Upper lobe of left lung (tissue), 6 donors: ENCODE data around the gene UIMC1. TPM values are rescaled to one million over a fixed set of nuclear protein-coding genes. Genes with fewer than 3 reads are reported as not detected.

ENCODE experiments used
- ATAC-seq, 2 donors: fragments of 200-7000 bp; cut with Tn5 transposase; one replicate each; pipeline ENCODE4 v1.9.1; 2022; ENCODE audit warnings: mild to moderate bottlenecking in 2 of 2, moderate library complexity in 2 of 2; ENCODE audit not compliant: low FRiP score in 2 of 2
- DNase-seq, 2 donors: peaks; one replicate each; pipeline ENCODE4 v3.0.0-alpha.2; 2019 to 2020
- H3K27ac ChIP-seq, 4 donors: fragments of 200-600 bp; sonication (generic); one replicate each; pipeline ENCODE4 v1.5.1; 2016 to 2019
- H3K27me3 ChIP-seq, 4 donors: fragments of 200-600 bp; sonication (generic); one replicate each; pipeline ENCODE4 v1.5.1; 2017 to 2019
- H3K36me3 ChIP-seq, 4 donors: fragments of 200-600 bp; sonication (generic); one replicate each; pipeline ENCODE4 v1.5.1; 2016 to 2019
- H3K4me1 ChIP-seq, 4 donors: fragments of 200-600 bp; sonication (generic); one replicate each; pipeline ENCODE4 v1.5.1; 2018 to 2019
- H3K4me3 ChIP-seq, 4 donors: fragments of 200-600 bp; sonication (generic); one replicate each; pipeline ENCODE4 v1.5.1; 2017 to 2019; ENCODE audit warnings: mild to moderate bottlenecking in 2 of 4, moderate library complexity in 1 of 4
- H3K9me3 ChIP-seq, 4 donors: fragments of 200-600 bp; sonication (generic); one replicate each; pipeline ENCODE4 v1.5.1; 2018 to 2019
- CTCF ChIP-seq, 6 experiments: fragments of 450-650 bp in 4 of 6; fragments of 200-600 bp in 2 of 6; sonication (generic) in 2 of 6; IDR thresholded peaks; one replicate each; pipeline ENCODE4 v1.5.1; 2016 to 2019; ENCODE audit warnings: antibody characterized with exemption in 6 of 6
- EP300 ChIP-seq, 4 donors: sonication (generic); formaldehyde crosslinking; IDR thresholded peaks; one replicate each; pipeline ENCODE4 v1.5.1; 2017; ENCODE audit warnings: antibody characterized with exemption in 4 of 4, control low read depth in 2 of 4
- POLR2A ChIP-seq, 4 donors: fragments of 450-650 bp; IDR thresholded peaks; one replicate each; pipeline ENCODE4 v1.5.1; 2016 to 2017; ENCODE audit warnings: antibody characterized with exemption in 4 of 4, mild to moderate bottlenecking in 2 of 4
- POLR2AphosphoS5 ChIP-seq, 2 donors: sonication (generic); formaldehyde crosslinking; IDR thresholded peaks; one replicate each; pipeline ENCODE4 v1.5.1; 2017; ENCODE audit warnings: antibody characterized with exemption in 2 of 2
- WGBS, 2 donors: methylation state at CpG; one replicate each; pipeline ENCODE4 v1.1.5; 2017 to 2018; 5-methylcytosine and 5-hydroxymethylcytosine counted together
- total RNA-seq, 6 donors: library from RNA; depleted of rRNA in 4 of 6; stranded (reverse); fragments of >200 nt in 4 of 6; gene quantifications; one replicate each; pipeline versions ENCODE4 v1.1.0 to v1.2.1, GENCODE V29; 2016 to 2021
- donor health status: DM: no; HTN: no; CAD: no; lungs with moderate emphysema.
- donor health status: DM: no; HTN: yes; CAD: no; lungs with severe emphysema.

Gene UIMC1
- total RNA-seq, 6 donors from 2014 or later: 26.7 to 87.0 (median 37.9) TPM

GRCh38 chr5:177036443-177036842 is 29.9 kb upstream of the UIMC1 start:
- DNase-seq (no peak), ATAC-seq (no peak)
- Histone ChIP-seq H3K4me1 (peaks cover 0 to 14% (median 4%) of the 10 kb centered on the region in 4 donors), H3K4me3 (no peak overlapping the region), H3K27ac (no peak overlapping the region), H3K9me3 (no peaks in the 10 kb centered on the region), H3K27me3 (no peaks in the 10 kb centered on the region), H3K36me3 (peaks cover 0 to 5% (median 0%) of the 10 kb centered on the region in 4 donors)
- TF ChIP-seq EP300 (IDR thresholded peaks at IDR 0.05) (no peak), CTCF (IDR thresholded peaks at IDR 0.05) (no peak), POLR2AphosphoS5 (IDR thresholded peaks at IDR 0.05) (no peak), POLR2A (IDR thresholded peaks at IDR 0.05) (no peak)
- 55 to 64% methylated on average over 5 of the region's 5 CpGs for WGBS, 2 donors

GRCh38 chr5:177035976-177036375 is 29.4 kb upstream of the UIMC1 start:
- H3K27ac ChIP-seq: no peak overlapping the region
- H3K9me3 ChIP-seq: no peaks in the 10 kb centered on the region
- H3K4me1 ChIP-seq: peaks cover 0 to 14% (median 4%) of the 10 kb centered on the region in 4 donors
- no peak for DNase-seq
- no peaks in the 10 kb centered on the region for H3K27me3 ChIP-seq
- H3K36me3 ChIP-seq: peaks cover 0 to under 1% (median 0%) of the 10 kb centered on the region in 4 donors
- no peak overlapping the region for H3K4me3 ChIP-seq
- no peak for ATAC-seq
- TF ChIP-seq CTCF (IDR thresholded peaks at IDR 0.05): no peak
- no peak for TF ChIP-seq POLR2AphosphoS5 (IDR thresholded peaks at IDR 0.05)
- TF ChIP-seq POLR2A (IDR thresholded peaks at IDR 0.05): no peak
- TF ChIP-seq EP300 (IDR thresholded peaks at IDR 0.05): no peak
- 79 to 85% methylated on average over 1 of the region's 1 CpG for WGBS, 2 donors

- H3K27ac ChIP-seq: no peak overlapping the region
- no peak overlapping the region for H3K4me3 ChIP-seq
- no peaks in the 10 kb centered on the region for H3K27me3 ChIP-seq
- no peak for DNase-seq
- TF ChIP-seq POLR2AphosphoS5 (IDR thresholded peaks at IDR 0.05) (no peak), CTCF (IDR thresholded peaks at IDR 0.05) (no peak)
- H3K9me3 ChIP-seq: no peaks in the 10 kb centered on the region
- ATAC-seq: no peak
- WGBS, 2 donors: 94 to 97% methylated on average over 6 of the region's 6 CpGs
- peaks cover 0 to 2% (median 0%) of the 10 kb centered on the region in 4 donors for H3K4me1 ChIP-seq
- H3K36me3 ChIP-seq: no peaks in the 10 kb centered on the region
Observed at GRCh38 chr5:177029498-177029897, 22.9 kb upstream of the UIMC1 start.

DNA sequence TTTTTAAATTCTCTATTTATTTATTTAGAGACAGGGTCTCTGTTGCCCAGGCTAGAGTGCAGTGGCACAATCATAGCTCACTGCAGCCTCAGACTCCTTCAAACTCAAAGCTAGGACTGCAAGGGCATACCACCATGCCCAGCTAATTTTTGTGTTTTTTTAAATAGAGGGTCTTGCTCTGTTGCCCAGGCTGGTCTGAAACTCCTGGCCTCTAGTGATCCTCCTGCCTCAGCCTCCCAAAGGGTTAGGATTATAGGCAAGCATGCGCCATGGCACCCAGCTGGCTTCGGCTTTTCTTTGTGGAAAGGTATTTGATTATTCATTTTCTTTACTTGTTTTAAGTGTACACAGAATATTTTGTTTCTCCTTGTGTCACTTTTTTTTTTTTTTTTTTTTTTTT is 21.1 kb upstream of the UIMC1 start:
- DNase-seq (no peak), ATAC-seq (no peak)
- WGBS, 2 donors: 100% methylated on average over 2 of the region's 2 CpGs
- Histone ChIP-seq H3K9me3 (no peaks in the 10 kb centered on the region), H3K4me1 (peaks cover 6 to 15% (median 6%) of the 10 kb centered on the region in 4 donors), H3K36me3 (no peaks in the 10 kb centered on the region), H3K27me3 (no peaks in the 10 kb centered on the region), H3K4me3 (no peak overlapping the region), H3K27ac (no peak overlapping the region)
- no peak for TF ChIP-seq CTCF (IDR thresholded peaks at IDR 0.05)
- TF ChIP-seq EP300 (IDR thresholded peaks at IDR 0.05): no peak
- TF ChIP-seq POLR2A (IDR thresholded peaks at IDR 0.05): no peak
- TF ChIP-seq POLR2AphosphoS5 (IDR thresholded peaks at IDR 0.05): no peak

DNA sequence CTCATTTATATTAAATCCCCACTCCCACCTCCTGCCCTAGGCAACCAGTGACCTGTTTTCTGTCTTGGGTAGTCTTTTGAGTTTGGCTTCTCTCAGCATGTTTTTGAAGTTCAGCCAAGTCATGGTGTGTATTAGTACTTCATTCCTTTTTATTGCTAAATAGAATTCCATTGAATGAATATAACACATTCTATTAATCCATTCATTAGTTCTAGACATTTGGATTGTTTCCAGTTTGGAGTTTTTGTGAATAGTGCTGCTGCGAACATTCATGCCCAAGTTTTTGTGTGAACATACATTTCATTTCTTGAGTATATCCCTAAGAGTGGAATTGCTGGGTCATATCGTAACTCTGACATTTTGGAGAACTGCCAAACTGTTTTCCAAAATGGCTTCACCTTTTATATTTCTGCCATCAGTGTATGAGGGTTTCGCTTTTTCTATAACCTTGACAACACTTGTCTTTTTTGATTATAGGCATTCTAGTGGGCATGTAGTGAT is 18.6 kb upstream of the UIMC1 start:
- no peak overlapping the region for H3K27ac ChIP-seq

More for the DNA sequence above, 18.6 kb upstream of the UIMC1 start:
- Histone ChIP-seq H3K36me3 (no peaks in the 10 kb centered on the region), H3K9me3 (no peaks in the 10 kb centered on the region), H3K4me1 (peaks cover 12 to 22% (median 14%) of the 10 kb centered on the region in 4 donors), H3K4me3 (no peak overlapping the region), H3K27me3 (no peaks in the 10 kb centered on the region)
- ATAC-seq: no peak
- 81% methylated on average over 3 of the region's 3 CpGs for WGBS, 2 donors
- no peak for TF ChIP-seq EP300 (IDR thresholded peaks at IDR 0.05)
- no peak for TF ChIP-seq POLR2A (IDR thresholded peaks at IDR 0.05)
- no peak for TF ChIP-seq CTCF (IDR thresholded peaks at IDR 0.05)
- no peak for DNase-seq
